AG04450 (cell line): ENCODE data around the gene CHMP3. TPM values are rescaled to one million over a fixed set of nuclear protein-coding genes. Genes with fewer than 3 reads are reported as not detected.
"Not testable (repeated sequence)": the region's sequence is repeated elsewhere in the genome, so short reads cannot be mapped to it uniquely, and the experiment has no call there.

Experiments used
- CTCF ChIA-PET: fragments of 300-600, 350-600 bp; formaldehyde crosslinking; extraction: SDS; loops from one replicate; lab custom pipeline; 2022; ENCODE audit warnings: antibody characterized with exemption, inconsistent platforms; lab: Charles Lee
- POLR2A ChIA-PET: fragments of 350-600 bp; formaldehyde crosslinking; extraction: SDS; loops from one replicate; lab custom pipeline; 2021; ENCODE audit warnings: antibody characterized with exemption, inconsistent platforms; lab: Yijun Ruan, JAX
- DNase-seq: peaks from one replicate; pipeline ENCODE4 v3.0.0-alpha.2; 2011; ENCODE audit warnings: low read depth, low spot score
- H3K27ac ChIP-seq: one replicate; pipeline ENCODE4 v1.5.1; 2012; ENCODE audit warnings: low read depth, low read length, control low read depth
- H3K27me3 ChIP-seq: one replicate; pipeline ENCODE4 v1.6.0; 2012; ENCODE audit warnings: low read length; ENCODE audit not compliant: control insufficient read depth, insufficient read depth
- H3K4me3 ChIP-seq: 2 replicates; pipeline ENCODE4 v1.5.1; 2011; ENCODE audit warnings: mild to moderate bottlenecking, low read depth, low read length, control low read depth
- H3K9me3 ChIP-seq: 2 replicates; pipeline ENCODE4 v1.5.1; 2012; ENCODE audit warnings: low read length; ENCODE audit not compliant: control insufficient read depth, insufficient read depth
- polyA plus RNA-seq: library from polyadenylated mRNA; depleted of rRNA; stranded (reverse); fragments of >200 nt; gene quantifications from 2 replicates; pipeline ENCODE4 v1.2.3, GENCODE V29; 2011
- TF ChIP-seq, protein P1 (sequence below): IDR thresholded peaks from 2 replicates; pipeline ENCODE4 v1.5.1; 2011; ENCODE audit warnings: low read depth, low read length, control low read depth, inconsistent platforms

Gene CHMP3
- polyA plus RNA-seq, 1 experiment, result 154 TPM

GRCh38 chr2:86548913-86549396 lies 14.3 kb downstream of the CHMP3 start:
- CTCF ChIA-PET, H3K27me3 ChIP-seq, H3K4me3 ChIP-seq, H3K27ac ChIP-seq, DNase-seq, POLR2A ChIA-PET: not testable (repeated sequence)
- peaks cover 33% of the 10 kb centered on the region for H3K9me3 ChIP-seq

GRCh38 chr2:86548165-86548912 lies 14.9 kb downstream of the CHMP3 start:
- CTCF ChIA-PET, result not testable (repeated sequence)

GRCh38 chr2:86545296-86545924 lies 17.8 kb downstream of the CHMP3 start:
- H3K27ac ChIP-seq, CTCF ChIA-PET, DNase-seq, H3K4me3 ChIP-seq, H3K27me3 ChIP-seq: not testable (repeated sequence)
- POLR2A ChIA-PET, result interaction anchor here (0.6 kb wide), 1 partner anchor 42 kb away, joined by 4 read pairs; no protein-coding TSS in a partner anchor
- H3K9me3 ChIP-seq, result peaks cover 33% of the 10 kb centered on the region

More at GRCh38 chr2:86548165-86548912, 14.9 kb downstream of the CHMP3 start:
- DNase-seq, H3K4me3 ChIP-seq, H3K27me3 ChIP-seq, H3K27ac ChIP-seq, POLR2A ChIA-PET: not testable (repeated sequence)
- H3K9me3 ChIP-seq, result peaks cover 33% of the 10 kb centered on the region

GRCh38 chr2:86544278-86545099 lies 18.8 kb downstream of the CHMP3 start:
- H3K27me3 ChIP-seq, CTCF ChIA-PET, POLR2A ChIA-PET, H3K4me3 ChIP-seq, DNase-seq, H3K27ac ChIP-seq: not testable (repeated sequence)
- peaks cover 26% of the 10 kb centered on the region for H3K9me3 ChIP-seq

DNA sequence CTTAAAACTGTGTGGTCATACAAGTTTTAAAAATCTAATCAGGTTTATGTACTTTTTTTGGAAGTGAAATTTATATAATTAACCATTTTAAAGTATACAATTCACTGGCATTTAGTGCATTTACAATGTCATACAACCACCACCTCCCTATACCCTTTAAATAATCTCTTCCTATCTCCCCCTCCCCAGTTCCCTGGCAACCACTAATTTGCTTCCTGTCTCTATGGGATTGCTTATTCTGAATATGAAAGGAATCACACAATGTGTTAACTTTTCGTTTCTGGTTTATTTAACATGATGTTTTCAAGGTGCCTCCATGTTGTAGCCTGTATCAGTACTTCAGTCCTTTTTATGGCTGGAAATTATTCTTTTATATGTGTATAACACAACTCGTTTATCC lies 19.4 kb downstream of the CHMP3 start:
- DNase-seq, result no peak
- H3K9me3 ChIP-seq, result peaks cover 19% of the 10 kb centered on the region
- H3K4me3 ChIP-seq, result no peak overlapping the region
- ChIA-PET POLR2A (no interaction called here), CTCF (no interaction called here)
- H3K27me3 ChIP-seq, result no peaks in the 10 kb centered on the region
- H3K27ac ChIP-seq, result no peak overlapping the region
- TF ChIP-seq, protein P1, sequence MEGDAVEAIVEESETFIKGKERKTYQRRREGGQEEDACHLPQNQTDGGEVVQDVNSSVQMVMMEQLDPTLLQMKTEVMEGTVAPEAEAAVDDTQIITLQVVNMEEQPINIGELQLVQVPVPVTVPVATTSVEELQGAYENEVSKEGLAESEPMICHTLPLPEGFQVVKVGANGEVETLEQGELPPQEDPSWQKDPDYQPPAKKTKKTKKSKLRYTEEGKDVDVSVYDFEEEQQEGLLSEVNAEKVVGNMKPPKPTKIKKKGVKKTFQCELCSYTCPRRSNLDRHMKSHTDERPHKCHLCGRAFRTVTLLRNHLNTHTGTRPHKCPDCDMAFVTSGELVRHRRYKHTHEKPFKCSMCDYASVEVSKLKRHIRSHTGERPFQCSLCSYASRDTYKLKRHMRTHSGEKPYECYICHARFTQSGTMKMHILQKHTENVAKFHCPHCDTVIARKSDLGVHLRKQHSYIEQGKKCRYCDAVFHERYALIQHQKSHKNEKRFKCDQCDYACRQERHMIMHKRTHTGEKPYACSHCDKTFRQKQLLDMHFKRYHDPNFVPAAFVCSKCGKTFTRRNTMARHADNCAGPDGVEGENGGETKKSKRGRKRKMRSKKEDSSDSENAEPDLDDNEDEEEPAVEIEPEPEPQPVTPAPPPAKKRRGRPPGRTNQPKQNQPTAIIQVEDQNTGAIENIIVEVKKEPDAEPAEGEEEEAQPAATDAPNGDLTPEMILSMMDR, result no peak

GRCh38 chr2:86543335-86543734 lies 19.9 kb downstream of the CHMP3 start:
- POLR2A ChIA-PET, result no interaction called here
- H3K27me3 ChIP-seq, result no peaks in the 10 kb centered on the region
- H3K27ac ChIP-seq, result no peak overlapping the region
- CTCF ChIA-PET, result no interaction called here
- TF ChIP-seq, protein P1, result no peak
- H3K9me3 ChIP-seq, result peaks cover 15% of the 10 kb centered on the region
- H3K4me3 ChIP-seq, result no peak overlapping the region
- no peak for DNase-seq
